Activated CD8-positive, alpha-beta memory T cell treated with anti-CD3 and anti-CD28 coated beads, Interleukin-2, amount 50 U/mL, for 1 hour (primary cell): ENCODE results near the gene ANO10.

Source experiments
- DNase-seq: peaks from one replicate; pipeline ENCODE4 v3.0.0-alpha.2; 2020; ENCODE audit errors: extremely low read depth

Gene ANO10

DNA sequence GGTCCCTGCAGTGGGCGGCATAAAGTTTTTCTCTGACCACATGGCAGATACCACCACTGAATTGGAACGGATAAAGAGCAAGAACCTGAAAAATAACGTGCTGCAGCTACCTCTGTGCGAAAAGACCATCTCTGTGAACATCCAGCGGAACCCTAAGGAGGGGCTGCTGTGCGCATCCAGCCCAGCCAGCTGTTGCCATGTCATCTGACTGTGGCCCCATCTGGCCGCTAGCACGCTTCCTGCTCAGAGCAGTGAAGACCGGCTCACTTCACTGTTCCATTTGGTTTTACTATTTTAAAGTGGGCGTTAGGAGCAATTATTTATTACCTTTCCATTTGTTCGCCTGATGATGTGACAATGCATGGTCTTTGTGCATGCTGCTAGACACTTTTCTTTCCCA lies 273.5 kb downstream of the ANO10 start:
- DNase-seq, result no peak

- DNase-seq, result no peak
Observed at GRCh38 chr3:43347774-43348173, 274.0 kb downstream of the ANO10 start.

DNA sequence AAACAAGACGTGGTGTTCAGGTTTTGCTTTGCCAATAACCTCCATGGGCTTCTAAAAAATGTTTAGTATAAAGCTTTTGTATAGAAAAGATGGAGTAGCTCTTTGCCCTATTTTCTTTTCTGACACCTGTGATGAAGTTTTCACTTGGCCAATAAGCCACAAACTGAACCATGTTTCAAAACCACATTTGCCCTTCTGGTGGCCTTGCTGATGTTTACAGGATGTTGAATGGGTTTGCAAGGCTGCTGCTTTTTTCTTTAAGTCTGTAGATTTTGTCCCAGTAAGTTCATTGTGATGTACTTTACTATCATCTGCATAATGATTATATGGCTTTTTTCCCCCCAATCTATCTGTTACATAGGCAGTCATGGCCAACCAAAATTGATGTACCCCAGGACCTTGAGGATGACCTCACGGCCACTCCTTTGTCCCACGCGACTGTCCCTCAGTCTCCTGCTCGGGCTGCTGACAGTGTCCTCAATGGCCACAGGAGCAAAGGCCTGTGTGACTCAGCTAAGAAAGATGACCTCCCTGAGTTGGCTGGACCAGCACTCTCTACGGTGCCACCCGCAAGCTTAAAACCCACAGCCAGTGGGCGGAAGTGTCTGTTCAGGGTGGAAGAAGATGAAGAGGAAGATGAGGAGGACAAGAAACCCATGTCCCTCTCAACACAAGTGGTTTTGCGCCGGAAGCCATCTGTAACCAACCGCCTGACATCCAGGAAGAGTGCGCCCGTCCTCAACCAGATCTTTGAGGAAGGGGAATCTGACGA lies 274.6 kb downstream of the ANO10 start:
- peak; percentile 25 for DNase-seq

GRCh38 chr3:43345877-43346276 lies 275.9 kb downstream of the ANO10 start:
- no peak for DNase-seq

GRCh38 chr3:43345246-43345645 lies 276.6 kb downstream of the ANO10 start:
- no peak for DNase-seq

- DNase-seq, result no peak
Observed at GRCh38 chr3:43344520-43344919, 277.3 kb downstream of the ANO10 start.

GRCh38 chr3:43343815-43344214 lies 278.0 kb downstream of the ANO10 start:
- no peak for DNase-seq

DNA sequence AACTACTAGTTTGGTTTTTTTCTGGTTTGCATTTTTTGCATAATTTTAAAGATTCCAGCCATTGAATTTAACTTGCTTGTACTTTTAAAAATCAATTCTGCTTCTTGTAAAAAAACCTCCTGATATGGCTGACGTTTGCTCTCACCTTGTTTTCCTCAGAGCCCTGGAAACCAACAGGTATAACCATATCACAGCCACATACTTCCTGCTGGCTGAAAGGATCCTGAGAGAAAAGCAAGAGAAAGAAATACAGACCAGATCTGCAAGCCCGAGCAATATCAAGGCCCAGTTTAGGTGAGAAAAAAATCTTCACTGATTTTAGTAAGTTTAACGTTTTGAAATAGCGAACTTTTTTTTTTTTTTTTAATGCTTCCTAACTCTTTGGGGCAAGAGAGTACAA lies 278.6 kb downstream of the ANO10 start:
- DNase-seq, result no peak

DNA sequence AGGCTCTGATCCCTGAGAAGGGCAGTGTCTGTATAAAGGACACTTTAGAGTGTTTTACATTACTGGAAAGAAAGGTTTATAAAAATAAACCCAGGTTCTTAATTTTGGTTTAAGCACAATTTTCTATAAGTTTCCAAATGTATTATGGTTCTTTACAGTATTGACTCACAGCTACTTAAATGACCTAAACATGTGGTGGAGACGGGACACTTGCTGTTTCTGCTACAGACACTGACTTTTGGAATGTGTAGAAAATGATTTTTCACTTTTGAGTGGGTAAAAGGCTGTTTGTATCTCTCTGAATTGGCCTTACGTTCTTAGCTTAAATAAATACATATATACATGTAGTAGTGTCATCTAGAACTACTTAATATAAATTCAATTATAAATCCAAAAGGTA lies 280.0 kb downstream of the ANO10 start:
- no peak for DNase-seq

DNA sequence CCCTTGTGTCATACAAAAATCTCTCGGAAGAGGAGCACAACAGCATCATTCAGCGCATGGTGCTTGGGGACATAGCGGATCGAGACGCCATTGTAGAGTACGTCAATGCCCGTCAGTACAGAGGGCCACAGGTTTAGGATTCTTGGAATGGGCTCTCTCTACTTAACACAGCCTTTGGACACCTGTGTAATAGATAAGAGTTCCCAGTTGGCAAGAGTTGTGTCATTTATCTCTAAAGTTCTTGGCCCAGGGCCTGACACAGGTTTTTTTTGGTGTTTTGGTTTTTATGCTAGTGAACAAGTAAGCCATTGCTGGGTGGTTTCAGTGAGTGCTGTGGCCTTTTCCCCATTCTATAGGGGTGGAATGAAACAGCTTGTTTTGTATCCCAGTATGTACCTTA lies 281.4 kb downstream of the ANO10 start:
- no peak for DNase-seq

DNA sequence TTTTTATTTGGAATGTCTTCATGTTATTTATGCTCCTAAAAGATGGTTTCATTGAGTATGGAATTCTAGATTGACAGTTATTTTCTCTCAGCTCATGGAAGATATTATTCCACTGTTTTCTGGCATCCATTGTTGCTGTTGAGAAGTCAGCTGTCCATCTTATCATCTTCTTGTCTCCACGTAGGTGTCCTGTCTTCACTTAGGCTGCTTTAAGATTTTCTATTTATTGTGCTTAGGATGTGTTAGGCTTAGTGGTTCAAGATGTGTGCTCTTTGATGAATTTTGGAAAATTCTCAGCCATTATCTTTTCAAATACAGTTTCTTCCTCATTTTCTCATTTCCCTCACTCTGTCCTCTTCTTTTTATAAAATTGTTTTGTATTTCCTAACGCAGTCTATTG lies 283.5 kb downstream of the ANO10 start:
- DNase-seq, result no peak

- no peak for DNase-seq
Observed at GRCh38 chr3:43335799-43336198, 286.0 kb downstream of the ANO10 start.

DNA sequence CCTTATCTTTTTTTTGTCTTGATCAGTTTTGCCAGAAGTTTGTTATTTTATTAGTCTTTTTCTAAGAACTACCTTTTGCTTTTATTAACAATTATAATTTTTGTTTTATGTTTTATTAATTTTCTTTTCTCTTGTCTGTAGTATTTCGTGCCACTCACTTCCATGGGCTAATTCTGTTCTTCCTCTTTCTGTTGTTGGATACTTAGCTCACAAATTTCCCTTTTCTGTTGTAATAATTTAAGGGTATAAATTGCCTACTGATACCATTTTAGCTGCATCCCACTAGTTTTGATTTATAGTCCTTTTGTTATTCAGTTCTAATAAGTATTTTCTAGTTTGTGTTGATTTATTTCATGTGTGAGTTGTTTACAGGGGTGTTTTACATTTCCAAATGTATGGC lies 286.8 kb downstream of the ANO10 start:
- no peak for DNase-seq

DNA sequence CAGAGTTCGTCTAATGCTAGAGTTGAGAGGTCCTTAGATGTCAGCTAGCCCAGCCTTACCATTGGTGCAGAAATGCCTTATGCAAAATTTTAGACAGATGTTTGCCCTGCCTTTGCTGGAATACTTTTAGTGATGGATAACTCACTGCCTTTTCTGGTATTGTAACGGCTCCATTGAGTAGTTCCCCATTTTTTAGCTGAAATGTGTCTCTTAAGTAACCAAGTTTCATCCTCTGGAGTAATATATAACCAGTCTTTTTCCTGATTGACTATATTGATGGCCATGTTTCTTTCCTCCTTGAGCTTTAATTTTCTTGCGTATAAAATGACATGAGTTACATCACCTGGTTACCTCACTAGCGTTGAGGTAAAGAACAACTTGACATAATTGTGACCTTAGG lies 290.4 kb downstream of the ANO10 start:
- no peak for DNase-seq

DNA sequence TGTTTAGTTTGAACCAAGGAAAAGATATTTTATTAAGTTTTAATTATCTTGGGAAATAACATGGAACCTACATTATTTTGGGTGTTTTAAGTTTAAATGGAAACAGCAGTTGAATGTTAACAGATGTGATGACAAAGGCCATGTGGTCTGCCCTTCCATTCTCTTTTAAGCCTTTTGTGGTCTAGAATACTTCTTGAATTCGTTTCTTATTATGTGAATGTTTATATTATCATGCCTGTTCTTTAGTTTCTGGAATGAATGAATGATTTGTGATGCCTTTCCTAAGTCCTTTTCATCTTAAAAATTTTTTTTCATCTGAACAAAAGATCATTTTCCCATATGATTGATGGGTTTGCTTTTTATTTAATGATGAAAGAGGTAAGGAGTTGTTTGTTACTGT lies 290.8 kb downstream of the ANO10 start:
- no peak for DNase-seq

- no peak for DNase-seq
Observed at GRCh38 chr3:43328653-43329052, 293.2 kb downstream of the ANO10 start.

GRCh38 chr3:43327582-43327979 lies 294.2 kb downstream of the ANO10 start:
- no peak for DNase-seq

DNA sequence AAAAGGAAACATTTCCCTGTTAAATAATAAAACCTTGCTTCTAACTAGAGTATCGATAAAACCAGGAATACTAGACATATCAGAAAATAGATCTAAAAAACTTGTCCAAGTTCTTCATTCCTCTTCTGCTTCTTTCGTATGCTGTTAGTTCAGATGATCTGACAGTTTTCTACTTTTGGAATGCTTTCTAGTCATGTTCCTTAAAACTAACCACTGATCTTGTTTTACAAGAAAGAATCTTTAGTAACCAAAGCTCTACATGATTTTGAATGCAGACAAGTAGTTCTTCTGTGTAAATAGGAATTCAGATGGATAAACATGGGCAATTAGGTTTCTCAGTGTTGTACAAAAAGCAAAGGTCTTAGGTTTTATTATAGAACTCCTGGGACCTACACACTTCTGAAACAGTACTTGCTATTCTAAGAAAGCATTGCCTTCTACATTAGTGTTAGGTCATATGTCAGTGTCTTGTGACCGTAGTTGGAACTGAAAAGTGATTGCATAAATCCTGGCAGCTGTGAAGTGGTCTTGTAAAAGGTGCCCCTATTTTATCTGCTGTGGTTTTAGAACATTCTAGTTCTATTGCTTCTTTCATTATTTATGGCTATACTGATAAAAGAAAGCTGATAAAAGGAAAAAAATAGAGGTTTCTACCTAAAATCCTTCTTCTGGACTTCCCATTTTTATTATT lies 294.8 kb downstream of the ANO10 start:
- no peak for DNase-seq

- DNase-seq, result no peak
Observed at GRCh38 chr3:43323541-43323940, 298.3 kb downstream of the ANO10 start.

DNA sequence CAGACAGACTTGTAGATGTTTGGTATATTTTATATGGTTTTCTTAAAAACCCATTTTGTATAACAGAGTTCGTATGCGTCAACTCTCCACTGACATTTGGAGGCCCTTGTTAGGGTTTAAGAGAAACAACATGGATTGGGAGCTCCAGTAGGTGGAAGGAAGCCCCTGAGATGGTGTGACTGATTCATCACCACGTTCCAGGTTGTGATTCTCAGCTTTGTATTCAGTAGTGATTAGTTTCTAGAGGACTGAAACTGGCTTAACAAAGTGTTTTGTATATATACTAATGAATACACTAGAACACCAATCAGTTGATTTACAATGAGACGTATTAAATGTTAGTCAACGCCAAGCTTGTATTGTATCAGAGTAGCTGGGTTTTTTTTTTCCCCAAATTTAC lies 301.5 kb downstream of the ANO10 start:
- DNase-seq, result no peak

- DNase-seq, result no peak
Observed at GRCh38 chr3:43319794-43320193, 302.0 kb downstream of the ANO10 start.

DNA sequence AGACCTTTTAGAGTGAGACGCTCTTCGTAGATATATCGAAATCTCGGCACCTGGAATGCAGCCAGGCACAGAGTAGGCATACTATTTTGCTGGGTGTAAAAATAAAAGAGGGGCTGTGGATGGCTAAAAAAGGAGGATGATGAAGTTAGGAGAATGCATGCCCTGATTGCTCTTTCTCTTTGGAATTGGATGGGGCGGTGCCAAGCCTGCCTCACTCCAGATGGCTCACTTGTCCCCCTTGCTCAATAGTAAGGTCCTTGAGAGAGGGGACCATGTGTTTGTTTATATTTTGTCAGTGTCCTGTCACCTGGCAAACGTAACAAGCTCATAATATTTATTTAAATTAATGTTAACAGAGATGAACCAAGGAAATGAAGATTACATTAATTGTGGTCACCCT lies 302.4 kb downstream of the ANO10 start:
- no peak for DNase-seq

- no peak for DNase-seq
Observed at GRCh38 chr3:43317461-43318316, 304.1 kb downstream of the ANO10 start.
